H1 (cell line): ENCODE data around the gene GALNT13. TPM values are rescaled to one million over a fixed set of nuclear protein-coding genes. Genes with fewer than 3 reads are reported as not detected.

ENCODE experiments used
- CTCF ChIA-PET: fragments of 300-600 bp; sonication (Branson Sonifier 250); formaldehyde crosslinking; loops from one replicate; lab custom pipeline; 2021; ENCODE audit not compliant: partially characterized antibody; lab: Charles Lee
- POLR2A ChIA-PET: fragments of 300-600 bp; sonication (Branson Sonifier 250); formaldehyde crosslinking; loops from one replicate; lab custom pipeline; 2021; ENCODE audit warnings: inconsistent platforms; ENCODE audit not compliant: partially characterized antibody; lab: Charles Lee
- DNase-seq, 2 experiments: peaks; one replicate each; pipeline versions ENCODE4 v3.0.0 to v3.0.0-alpha.2; 2010 to 2022; ENCODE audit warnings: low spot score in 2 of 2, low read depth in 1 of 2, mixed read lengths in 1 of 2
- FAIRE-seq: peaks from 2 replicates; lab custom pipeline; 2011; peaks lifted over from hg19 to GRCh38; lab: Jason Lieb, UNC
- H2AFZ ChIP-seq: 2 replicates; pipeline ENCODE4 v1.8.1; 2012; ENCODE audit warnings: low read length, inconsistent platforms
- H2AK5ac ChIP-seq: 2 replicates; pipeline ENCODE4 v1.6.1; 2013; ENCODE audit warnings: low read depth, low read length
- H2BK120ac ChIP-seq: replicated peaks from 2 replicates; pipeline ENCODE3; 2013; ENCODE audit warnings: low read depth, low read length, inconsistent platforms
- H2BK12ac ChIP-seq: 2 replicates; pipeline ENCODE4 v1.6.1; 2013; ENCODE audit warnings: low read depth, low read length
- H2BK15ac ChIP-seq: 2 replicates; pipeline ENCODE4 v1.6.1; 2013; ENCODE audit warnings: low read length
- H2BK20ac ChIP-seq: 2 replicates; pipeline ENCODE4 v1.6.1; 2013; ENCODE audit warnings: low read length
- H2BK5ac ChIP-seq: 2 replicates; pipeline ENCODE4 v1.6.1; 2013; ENCODE audit warnings: low read depth, low read length
- H3K14ac ChIP-seq: 2 replicates; pipeline ENCODE4 v1.6.1; 2013; ENCODE audit warnings: inconsistent platforms; ENCODE audit not compliant: insufficient read length
- H3K18ac ChIP-seq: 2 replicates; pipeline ENCODE4 v1.6.1; 2013; ENCODE audit warnings: low read length; ENCODE audit errors: extremely low read depth
- H3K23ac ChIP-seq: 2 replicates; pipeline ENCODE4 v1.6.1; 2013; ENCODE audit warnings: inconsistent platforms; ENCODE audit not compliant: insufficient read length
- H3K23me2 ChIP-seq: 2 replicates; pipeline ENCODE4 v1.6.1; 2013; ENCODE audit warnings: low read depth, low read length
- H3K27ac ChIP-seq: 2 replicates; pipeline ENCODE4 v1.6.1; 2011; ENCODE audit warnings: low read depth, low read length, inconsistent platforms
- H3K27me3 ChIP-seq, 4 experiments: replicated peaks in 1 of 4; 1 replicate in 1 of 4; 2 replicates in 3 of 4; pipeline versions ENCODE4 v1.6.1 to v1.8.1; 2011 to 2013; ENCODE audit warnings: low read length in 3 of 4, mild to moderate bottlenecking in 3 of 4, inconsistent platforms in 2 of 4, mixed read lengths in 2 of 4, moderate library complexity in 1 of 4; ENCODE audit not compliant: control insufficient read depth in 3 of 4, insufficient read depth in 3 of 4; ENCODE audit errors: extremely low read depth in 1 of 4
- H3K36me3 ChIP-seq, 4 experiments: 2 replicates each; pipeline versions ENCODE4 v1.6.1 to v1.8.1; 2011 to 2013; ENCODE audit warnings: mild to moderate bottlenecking in 4 of 4, low read length in 3 of 4, moderate library complexity in 2 of 4, control low read depth in 1 of 4, inconsistent platforms in 1 of 4; ENCODE audit not compliant: insufficient read depth in 4 of 4, control insufficient read depth in 2 of 4
- H3K4ac ChIP-seq: replicated peaks from 2 replicates; pipeline ENCODE3; 2013; ENCODE audit warnings: low read length, low read depth, mixed read lengths, inconsistent platforms; ENCODE audit not compliant: insufficient read length
- H3K4me1 ChIP-seq, 4 experiments: replicated peaks in 1 of 4; 1 replicate in 1 of 4; 2 replicates in 3 of 4; pipeline versions ENCODE4 v1.6.1 to v1.8.1; 2011 to 2013; ENCODE audit warnings: low read length in 3 of 4, inconsistent platforms in 2 of 4, mixed read lengths in 1 of 4; ENCODE audit not compliant: insufficient read depth in 4 of 4, control insufficient read depth in 3 of 4
- H3K4me2 ChIP-seq, 2 experiments: 2 replicates each; pipeline versions ENCODE4 v1.6.1 to v1.8.1; 2011 to 2013; ENCODE audit warnings: low read depth in 2 of 2, low read length in 2 of 2, control low read depth in 1 of 2, inconsistent platforms in 1 of 2, mild to moderate bottlenecking in 1 of 2; ENCODE audit not compliant: insufficient read depth in 1 of 2
- H3K4me3 ChIP-seq, 4 experiments: fragments of 200-600, 300-600 bp in 1 of 4; sonication (generic), shearing (Covaris generic), sonication (Bioruptor Twin) in 1 of 4; 2 replicates each; pipeline versions ENCODE4 v1.5.1 to v1.8.1; 2011 to 2016; ENCODE audit warnings: low read length in 4 of 4, low read depth in 3 of 4, control low read depth in 2 of 4, inconsistent platforms in 2 of 4, mild to moderate bottlenecking in 2 of 4, mixed read lengths in 1 of 4, moderate library complexity in 1 of 4; ENCODE audit not compliant: insufficient read depth in 2 of 4; ENCODE audit errors: extremely low read depth in 1 of 4
- H3K56ac ChIP-seq: replicated peaks from 2 replicates; pipeline ENCODE3; 2013; ENCODE audit warnings: low read depth, mild to moderate bottlenecking, mixed read lengths, low read length, inconsistent platforms; ENCODE audit not compliant: insufficient read length
- H3K79me1 ChIP-seq: 2 replicates; pipeline ENCODE4 v1.6.1; 2013; ENCODE audit warnings: low read depth, low read length, control low read depth
- H3K79me2 ChIP-seq, 2 experiments: 2 replicates each; pipeline versions ENCODE4 v1.6.1 to v1.8.1; 2012 to 2013; ENCODE audit warnings: low read length in 2 of 2, mild to moderate bottlenecking in 2 of 2, inconsistent platforms in 1 of 2; ENCODE audit not compliant: insufficient read depth in 2 of 2, control insufficient read depth in 1 of 2
- H3K9ac ChIP-seq, 4 experiments: replicated peaks in 1 of 4; 1 replicate in 1 of 4; 2 replicates in 3 of 4; pipeline versions ENCODE4 v1.6.1 to v1.8.1; 2011 to 2013; ENCODE audit warnings: low read depth in 3 of 4, low read length in 3 of 4, control low read depth in 2 of 4, mild to moderate bottlenecking in 2 of 4, moderate library complexity in 2 of 4, inconsistent platforms in 1 of 4; ENCODE audit errors: extremely low read depth in 1 of 4
- H3K9me3 ChIP-seq, 2 experiments: 2 replicates each; pipeline versions ENCODE4 v1.6.1 to v1.8.1; 2012 to 2013; ENCODE audit warnings: mild to moderate bottlenecking in 2 of 2, moderate library complexity in 2 of 2, control low read depth in 1 of 2, inconsistent platforms in 1 of 2, low read depth in 1 of 2, low read length in 1 of 2, mixed read lengths in 1 of 2; ENCODE audit not compliant: insufficient read depth in 2 of 2
- H4K20me1 ChIP-seq, 2 experiments: replicated peaks in 1 of 2; 2 replicates each; pipeline versions ENCODE3 to v1.8.1; 2011 to 2013; ENCODE audit warnings: inconsistent platforms in 2 of 2, low read length in 2 of 2, mild to moderate bottlenecking in 1 of 2; ENCODE audit not compliant: insufficient read depth in 2 of 2, control insufficient read depth in 1 of 2
- H4K5ac ChIP-seq: 2 replicates; pipeline ENCODE4 v1.6.1; 2013; ENCODE audit warnings: low read length, low read depth, mixed read lengths, inconsistent platforms; ENCODE audit not compliant: insufficient read length
- H4K8ac ChIP-seq: 2 replicates; pipeline ENCODE4 v1.8.0; 2013; ENCODE audit warnings: mild to moderate bottlenecking, moderate library complexity, low read length, inconsistent platforms; ENCODE audit not compliant: insufficient read depth; ENCODE audit errors: extremely low read depth
- H4K91ac ChIP-seq: replicated peaks from 2 replicates; pipeline ENCODE3; 2013; ENCODE audit warnings: low read length, mixed read lengths, inconsistent platforms; ENCODE audit not compliant: insufficient read length
- EGR1 ChIP-seq: IDR thresholded peaks from 2 replicates; pipeline ENCODE4 v1.6.1; 2011; ENCODE audit warnings: low read depth, low read length, borderline replicate concordance
- PHF8 ChIP-seq: fragments of 200-600 bp; sonication (generic); conservative IDR thresholded peaks from 2 replicates; pipeline ENCODE4 v1.7.1; 2012; ENCODE audit warnings: low read depth, mild to moderate bottlenecking, inconsistent platforms, low read length, moderate library complexity
- RBBP5 ChIP-seq: IDR thresholded peaks from 2 replicates; pipeline ENCODE4 v1.7.1; 2012; ENCODE audit warnings: low read depth, mild to moderate bottlenecking, inconsistent platforms, low read length, moderate library complexity, borderline replicate concordance
- RFX5 ChIP-seq: IDR thresholded peaks from 2 replicates; pipeline ENCODE4 v1.6.1; 2011; ENCODE audit warnings: low read depth, low read length, improper control_type of control experiment, borderline replicate concordance
- SAP30 ChIP-seq: fragments of 300-600 bp; sonication (generic); IDR thresholded peaks from 2 replicates; pipeline ENCODE4 v1.7.1; 2012; ENCODE audit warnings: low read length, moderate library complexity, mild to moderate bottlenecking, inconsistent platforms; ENCODE audit not compliant: insufficient read depth, insufficient replicate concordance
- polyA plus RNA-seq, 7 experiments: library from polyadenylated mRNA; depleted of rRNA in 3 of 7; stranded (reverse) in 5 of 7; unstranded in 2 of 7; fragments of >200 nt in 5 of 7; fragments of 200-250 nt in 2 of 7; gene quantifications; 1 replicate in 5 of 7; 2 replicates in 1 of 7; 4 replicates in 1 of 7; pipeline versions ENCODE4 v1.2.1 to v1.2.3, GENCODE V29; 2011 to 2013; ENCODE audit warnings: missing spikeins in 2 of 7, mixed read lengths in 2 of 7
- total RNA-seq: library from RNA; stranded (reverse); fragmentation: NEBNext Ultra II Directional; extraction: Animal tissue kit (Norgen Biotek cat#: 25700); gene quantifications from 2 replicates; pipeline ENCODE4 v1.2.1, GENCODE V29; 2021
- TF ChIP-seq, protein P1 (sequence below): IDR thresholded peaks from 2 replicates; pipeline ENCODE4 v1.6.1; 2012; ENCODE audit warnings: inconsistent platforms

The GALNT13 gene
- total and polyA plus RNA-seq, 2 of the 8 experiments (the other 6 are each of a cell fraction or from before 2014, with no cell fraction given): 3.2 to 9.6 TPM

DNA sequence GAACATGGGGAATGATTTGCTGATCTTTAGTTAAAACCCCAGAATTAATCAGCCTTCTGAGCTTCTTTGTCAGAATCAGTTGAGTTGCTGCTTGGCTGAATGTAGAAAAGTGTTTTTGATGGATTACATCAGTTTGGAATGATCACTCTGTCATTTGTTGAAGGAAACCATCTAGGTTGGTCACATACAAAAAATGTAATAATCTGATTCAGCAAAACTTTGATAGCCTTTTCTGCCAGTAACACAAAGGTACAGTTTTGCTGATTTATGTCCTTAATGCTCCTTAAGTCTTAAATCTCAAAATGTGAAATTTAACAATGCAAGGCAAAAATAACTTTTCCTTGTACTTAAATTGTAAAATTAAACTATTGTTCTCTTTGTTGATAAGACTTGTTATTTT is 74.3 kb downstream of the GALNT13 start:
- no peaks in the 10 kb centered on the region for H3K9me3 ChIP-seq
- no peak overlapping the region for H4K91ac ChIP-seq
- H2BK20ac ChIP-seq: no peak overlapping the region
- no peaks in the 10 kb centered on the region for H3K23me2 ChIP-seq
- no peaks in the 10 kb centered on the region for H3K79me2 ChIP-seq
- DNase-seq (no peak), FAIRE-seq (no peak)
- H3K4me2 ChIP-seq: no peak overlapping the region
- H2AFZ ChIP-seq: no peak overlapping the region
- H3K79me1 ChIP-seq: no peaks in the 10 kb centered on the region
- H3K23ac ChIP-seq: no peak overlapping the region
- no peaks in the 10 kb centered on the region for H3K36me3 ChIP-seq
- H3K27ac ChIP-seq: no peak overlapping the region
- no peak overlapping the region for H3K4ac ChIP-seq
- no peak overlapping the region for H3K4me3 ChIP-seq
- no peaks in the 10 kb centered on the region for H3K4me1 ChIP-seq
- H3K27me3 ChIP-seq: no peaks in the 10 kb centered on the region
- no peak overlapping the region for H2BK5ac ChIP-seq
- H3K18ac ChIP-seq: no peak overlapping the region
- no peak overlapping the region for H2BK15ac ChIP-seq
- POLR2A ChIA-PET: no interaction called here
- H2BK120ac ChIP-seq: no peak overlapping the region
- H3K56ac ChIP-seq: no peak overlapping the region
- CTCF ChIA-PET: no interaction called here
- H4K8ac ChIP-seq: no peak overlapping the region
- H4K5ac ChIP-seq: no peak overlapping the region
- H3K14ac ChIP-seq: no peak overlapping the region
- H2AK5ac ChIP-seq: no peak overlapping the region
- H4K20me1 ChIP-seq: no peaks in the 10 kb centered on the region
- H2BK12ac ChIP-seq: no peak overlapping the region
- H3K9ac ChIP-seq: no peak overlapping the region
- TF ChIP-seq EGR1: no peak
- no peak for TF ChIP-seq RBBP5
- TF ChIP-seq, protein P1, sequence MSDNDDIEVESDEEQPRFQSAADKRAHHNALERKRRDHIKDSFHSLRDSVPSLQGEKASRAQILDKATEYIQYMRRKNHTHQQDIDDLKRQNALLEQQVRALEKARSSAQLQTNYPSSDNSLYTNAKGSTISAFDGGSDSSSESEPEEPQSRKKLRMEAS: no peak
- no peak for TF ChIP-seq SAP30
- TF ChIP-seq PHF8: no peak
- TF ChIP-seq RFX5: no peak
